DMS79 (cell line): ENCODE results near the gene CA11.
A peak's percentile ranks its signal among the peaks of the same experiment; 100 is the strongest.
"Not testable (repeated sequence)": the region's sequence is repeated elsewhere in the genome, so short reads cannot be mapped to it uniquely, and the experiment has no call there.

ENCODE experiments used
- DNase-seq: peaks from one replicate; lab custom pipeline; 2025; lab: John Stamatoyannopoulos, UW

CA11 gene

GRCh38 chr19:48641850-48642249 lies 4.1 kb downstream of the CA11 start:
- DNase-seq: no peak

GRCh38 chr19:48639483-48640375 lies 6.3 kb downstream of the CA11 start:
- DNase-seq: no peak

GRCh38 chr19:48638831-48639381 lies 7.1 kb downstream of the CA11 start:
- no peak for DNase-seq

GRCh38 chr19:48637948-48638830 lies 7.8 kb downstream of the CA11 start:
- DNase-seq: peak; percentile 85

GRCh38 chr19:48637449-48637947 lies 8.5 kb downstream of the CA11 start:
- DNase-seq: peak; percentile 99

GRCh38 chr19:48636859-48637448 lies 9.0 kb downstream of the CA11 start, which contains the start of gene DBP:
TSS of gene DBP (minus strand) at chr19:48637379. CDS start at chr19:48636994, 385 bp downstream.
- no peak for DNase-seq

- DNase-seq: no peak
These were observed 9.8 kb downstream of the CA11 start for GRCh38 chr19:48635966-48636858.

- DNase-seq: no peak
These were observed 10.6 kb downstream of the CA11 start for GRCh38 chr19:48635263-48635965.

GRCh38 chr19:48634424-48635262 lies 11.3 kb downstream of the CA11 start:
- peak; percentile 95 for DNase-seq

- no peak for DNase-seq
These were observed 12.0 kb downstream of the CA11 start for GRCh38 chr19:48634036-48634342.

GRCh38 chr19:48633148-48634035 lies 12.6 kb downstream of the CA11 start:
- DNase-seq: no peak

GRCh38 chr19:48632692-48633147 lies 13.3 kb downstream of the CA11 start:
- DNase-seq: no peak

GRCh38 chr19:48632286-48632685 lies 13.7 kb downstream of the CA11 start:
- DNase-seq: not testable (repeated sequence)

GRCh38 chr19:48631225-48631624 lies 14.8 kb downstream of the CA11 start:
- no peak for DNase-seq

GRCh38 chr19:48630296-48631063 lies 15.5 kb downstream of the CA11 start:
- DNase-seq: no peak

- no peak for DNase-seq
These were observed 16.2 kb downstream of the CA11 start for GRCh38 chr19:48629599-48630295.

GRCh38 chr19:48629297-48629598 lies 16.7 kb downstream of the CA11 start:
- no peak for DNase-seq
